Bone marrow (tissue), 2 donors: ENCODE measurements around the gene DEPDC7.
"Not testable (repeated sequence)": the region's sequence is repeated elsewhere in the genome, so short reads cannot be mapped to it uniquely, and the experiment has no call there.

Experiments used
- DNase-seq, 2 donors: peaks; one replicate each; lab custom pipeline; 2025; lab: John Stamatoyannopoulos, UW

DEPDC7 gene

DNA sequence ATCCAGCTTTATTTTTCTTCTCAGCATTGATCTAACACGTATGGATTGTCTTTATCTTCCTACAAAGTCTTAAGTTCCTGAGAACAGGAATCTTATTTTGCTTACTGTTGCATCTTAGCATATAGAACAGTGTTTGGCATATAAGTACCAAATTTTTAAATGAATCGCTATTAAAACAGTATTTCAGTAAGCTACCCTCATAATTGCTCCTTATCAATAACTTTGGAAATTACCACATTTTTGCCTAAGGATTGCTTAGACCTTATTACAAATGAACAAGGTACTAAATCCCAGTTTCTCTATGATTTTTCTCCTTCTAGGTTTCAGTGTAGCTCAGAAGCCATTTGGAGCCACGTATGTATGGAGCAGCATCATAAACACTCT lies 9.7 kb downstream of the DEPDC7 start:
- DNase-seq = no peak

- DNase-seq = no peak
Observed at GRCh38 chr11:33027233-33027632, 11.6 kb downstream of the DEPDC7 start.

- no peak for DNase-seq
Observed at GRCh38 chr11:33027846-33028536, 12.3 kb downstream of the DEPDC7 start.

DNA sequence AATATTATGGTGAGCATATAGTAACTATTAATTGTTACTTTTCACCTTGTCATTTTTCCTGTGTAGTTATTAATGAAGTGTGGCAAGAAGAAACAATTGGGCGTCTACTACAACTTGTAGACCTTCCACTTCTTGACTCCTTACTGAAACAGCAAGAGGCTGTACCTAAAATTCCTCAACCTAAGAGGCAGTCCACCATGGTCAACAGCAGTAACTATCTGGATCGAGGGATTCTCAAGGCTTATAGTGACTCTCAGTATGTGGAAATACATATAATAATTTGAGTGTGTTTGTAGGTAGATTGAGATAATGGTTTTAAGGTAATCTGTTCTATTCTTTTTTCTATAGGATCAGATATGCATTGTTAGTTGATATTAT lies 12.8 kb downstream of the DEPDC7 start:
- DNase-seq = no peak

GRCh38 chr11:33029218-33029617 lies 13.5 kb downstream of the DEPDC7 start:
- not testable (repeated sequence) for DNase-seq

- no peak for DNase-seq
Observed at GRCh38 chr11:33033493-33033892, 17.8 kb downstream of the DEPDC7 start.

GRCh38 chr11:33035011-33035410 lies 19.3 kb downstream of the DEPDC7 start:
- DNase-seq = no peak

GRCh38 chr11:33039274-33040032 lies 23.8 kb downstream of the DEPDC7 start, which contains the start of gene TCP11L1:
Gene TCP11L1, plus strand, starts transcription at chr11:33039572. Its CDS starts 4,202 bp downstream, at chr11:33043774.
- peak; percentile 77 to 81 for DNase-seq

DNA sequence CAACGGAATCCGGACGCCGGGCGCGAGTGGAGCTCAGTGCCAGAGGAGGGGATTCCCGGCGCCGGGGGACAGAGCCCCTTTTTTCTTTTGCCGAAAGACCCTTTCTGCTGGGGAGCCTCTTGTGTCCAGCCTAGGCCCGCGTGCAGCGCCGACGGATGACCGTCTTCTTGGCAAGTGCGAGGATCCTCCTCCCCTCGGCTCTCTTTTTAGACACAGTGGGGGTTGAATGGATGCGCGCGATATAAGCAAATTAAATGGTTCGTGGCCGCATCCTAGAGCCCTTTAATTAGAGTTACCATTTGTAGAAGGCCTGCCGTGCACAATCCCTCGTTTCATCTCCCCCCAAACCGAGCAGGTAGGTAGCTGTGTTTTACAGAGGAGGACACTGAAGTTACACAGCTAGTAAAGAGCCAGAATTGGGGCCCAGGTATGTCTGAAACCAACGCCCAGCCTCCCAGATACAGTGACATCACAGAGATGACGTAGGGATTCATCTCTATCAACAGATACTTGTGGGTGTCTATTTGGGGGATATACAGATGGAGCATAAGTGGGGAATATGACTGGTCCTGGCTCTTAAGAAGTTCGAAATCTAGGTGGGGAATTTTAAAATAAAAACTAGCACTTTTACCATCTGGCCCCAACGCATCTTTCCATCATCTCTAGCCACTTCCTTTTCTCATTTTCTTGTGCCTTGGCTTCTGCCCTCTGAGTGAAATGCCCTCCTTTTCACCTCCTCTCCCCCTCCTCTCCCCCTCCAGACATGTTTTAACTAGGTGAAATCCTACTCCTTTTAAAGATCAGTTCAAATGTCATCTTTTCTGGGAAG lies 24.6 kb downstream of the DEPDC7 start:
- no peak for DNase-seq

- no peak for DNase-seq
Observed at GRCh38 chr11:33040862-33041453, 25.3 kb downstream of the DEPDC7 start.

DNA sequence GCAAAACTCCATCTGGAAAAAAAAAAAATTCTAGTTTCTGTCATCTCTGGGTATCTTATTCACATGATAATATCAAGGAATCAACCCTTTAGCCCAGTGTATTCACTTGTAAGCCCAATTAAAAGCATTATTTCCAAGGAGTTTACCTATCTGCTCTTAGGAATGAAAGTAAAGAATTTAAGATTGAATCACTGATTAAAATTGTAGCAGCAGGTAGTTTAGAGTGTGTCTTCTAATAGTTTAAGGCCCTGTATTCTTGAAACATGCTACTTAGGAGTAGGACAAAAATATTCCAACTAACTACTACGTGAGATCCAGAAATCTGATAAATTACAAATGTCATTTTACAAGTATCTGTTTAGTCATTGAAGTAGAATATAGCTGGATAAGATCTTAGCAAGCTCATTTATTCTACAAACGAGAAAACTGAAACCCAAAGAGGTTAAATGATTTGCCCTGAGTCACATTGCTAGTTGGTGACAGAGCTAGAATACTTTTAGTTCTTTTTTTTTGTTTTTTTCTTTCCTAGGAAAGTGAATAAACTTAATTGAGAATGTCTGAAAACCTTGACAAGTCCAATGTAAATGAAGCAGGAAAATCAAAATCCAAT lies 27.6 kb downstream of the DEPDC7 start:
- peak in 1 of 2 donors; percentile 5 for DNase-seq

GRCh38 chr11:33044285-33044756 lies 28.6 kb downstream of the DEPDC7 start:
- no peak for DNase-seq

- no peak for DNase-seq
Observed at GRCh38 chr11:33045551-33046255, 30.0 kb downstream of the DEPDC7 start.

DNA sequence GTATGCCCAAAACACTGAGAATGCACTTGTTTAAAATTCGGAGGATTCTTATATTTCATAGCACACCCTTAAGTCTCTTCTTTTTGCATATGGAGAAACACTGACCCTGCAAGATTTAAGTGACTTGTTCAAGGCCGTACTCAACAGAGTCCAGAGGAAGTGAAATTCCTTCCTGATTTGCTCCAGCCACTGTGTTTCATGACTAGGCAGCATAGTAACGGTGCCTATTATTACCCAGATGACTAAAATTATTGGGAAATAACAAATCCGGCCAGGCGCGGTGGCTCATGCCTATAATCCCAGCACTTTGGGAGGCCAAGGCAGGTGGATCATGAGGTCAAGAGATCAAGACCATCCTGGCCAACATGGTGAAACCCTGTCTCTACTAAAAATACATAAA lies 33.0 kb downstream of the DEPDC7 start:
- not testable (repeated sequence) for DNase-seq

GRCh38 chr11:33049565-33050408 lies 34.1 kb downstream of the DEPDC7 start:
- not testable (repeated sequence) for DNase-seq

- DNase-seq = no peak
Observed at GRCh38 chr11:33052231-33052630, 36.6 kb downstream of the DEPDC7 start.

DNA sequence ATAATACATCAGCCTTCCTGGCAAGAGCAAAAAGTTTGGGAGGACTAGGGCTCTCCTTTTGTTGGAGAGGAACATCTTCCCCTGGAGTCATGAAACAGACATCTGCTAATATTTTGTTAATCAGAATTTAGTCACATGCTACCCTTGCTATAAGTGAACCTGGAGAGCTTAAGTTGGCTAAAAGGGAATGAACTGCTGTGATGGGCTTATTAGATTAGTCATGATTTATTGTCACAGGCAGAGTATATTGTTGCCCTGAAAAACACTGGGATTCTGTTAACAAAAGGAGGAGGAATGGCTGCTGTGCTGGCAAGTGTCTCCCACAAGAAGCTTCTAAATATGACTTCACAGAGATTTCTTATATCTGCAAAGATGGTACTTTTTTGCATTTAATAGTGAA lies 39.7 kb downstream of the DEPDC7 start:
- no peak for DNase-seq

- DNase-seq = no peak
Observed at GRCh38 chr11:33057284-33057683, 41.6 kb downstream of the DEPDC7 start.

GRCh38 chr11:33059331-33060007 lies 43.8 kb downstream of the DEPDC7 start:
- no peak for DNase-seq
